Measurements from ENCODE around the gene TRIM47.

TRIM47 gene

GRCh38 chr17:75848523-75849278, 29.7 kb downstream of the TRIM47 start:
- in situ Hi-C loops (cut with HindIII; ENCODE audit: low sequenced_read_pairs), result loop anchor here (10.0 kb wide), 1 partner anchor 64 kb away; the partner anchor contains the start of gene UNK

DNA sequence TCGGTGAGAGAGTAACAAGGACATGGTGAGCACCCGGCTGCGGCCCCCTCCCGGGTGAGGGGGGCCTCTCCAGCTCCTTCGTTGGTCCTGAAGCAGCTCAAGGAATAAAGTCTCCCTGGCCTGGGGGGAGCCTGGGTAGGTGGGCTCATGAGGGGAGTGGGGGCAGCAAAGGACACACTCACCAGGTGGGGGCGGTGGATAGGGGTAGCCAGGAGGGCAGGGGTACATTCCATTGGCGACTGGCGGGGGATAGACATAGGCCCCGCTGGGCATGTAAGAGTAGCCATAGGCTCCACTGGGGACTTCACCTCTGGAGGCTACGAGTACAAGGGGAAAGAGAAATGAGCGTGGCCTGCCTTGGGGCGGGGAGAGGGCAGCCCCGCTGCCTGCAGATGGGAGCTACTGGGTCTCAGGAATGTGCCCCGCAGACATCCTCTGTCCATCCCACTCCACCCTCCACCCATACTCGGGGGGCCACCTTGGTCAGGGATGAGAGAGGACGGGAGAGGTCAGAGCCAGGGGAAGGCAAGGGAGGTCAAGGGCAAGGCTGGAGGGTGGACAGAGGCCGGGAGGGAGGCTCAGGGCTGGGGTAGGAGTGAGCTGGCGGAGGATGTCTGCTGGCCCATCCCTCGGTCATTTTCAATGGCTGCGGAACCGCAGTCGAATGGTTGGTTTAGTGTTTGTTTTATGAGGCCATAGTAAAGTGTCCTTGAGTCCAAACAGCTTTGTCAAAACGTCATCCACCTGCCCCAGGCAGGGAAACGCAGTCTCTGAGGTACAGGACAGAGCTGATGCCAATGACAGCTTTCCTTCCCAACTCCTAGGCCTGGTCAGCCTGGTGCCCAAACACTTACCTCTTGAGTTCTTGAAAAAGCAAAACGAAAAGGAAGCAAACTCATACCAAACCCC, 30.5 kb downstream of the TRIM47 start:
- in situ Hi-C loops (cut with HindIII; ENCODE audit: low sequenced_read_pairs), result loop anchor here (10.0 kb wide), 1 partner anchor 63 kb away; the partner anchor contains the start of gene UNK

DNA sequence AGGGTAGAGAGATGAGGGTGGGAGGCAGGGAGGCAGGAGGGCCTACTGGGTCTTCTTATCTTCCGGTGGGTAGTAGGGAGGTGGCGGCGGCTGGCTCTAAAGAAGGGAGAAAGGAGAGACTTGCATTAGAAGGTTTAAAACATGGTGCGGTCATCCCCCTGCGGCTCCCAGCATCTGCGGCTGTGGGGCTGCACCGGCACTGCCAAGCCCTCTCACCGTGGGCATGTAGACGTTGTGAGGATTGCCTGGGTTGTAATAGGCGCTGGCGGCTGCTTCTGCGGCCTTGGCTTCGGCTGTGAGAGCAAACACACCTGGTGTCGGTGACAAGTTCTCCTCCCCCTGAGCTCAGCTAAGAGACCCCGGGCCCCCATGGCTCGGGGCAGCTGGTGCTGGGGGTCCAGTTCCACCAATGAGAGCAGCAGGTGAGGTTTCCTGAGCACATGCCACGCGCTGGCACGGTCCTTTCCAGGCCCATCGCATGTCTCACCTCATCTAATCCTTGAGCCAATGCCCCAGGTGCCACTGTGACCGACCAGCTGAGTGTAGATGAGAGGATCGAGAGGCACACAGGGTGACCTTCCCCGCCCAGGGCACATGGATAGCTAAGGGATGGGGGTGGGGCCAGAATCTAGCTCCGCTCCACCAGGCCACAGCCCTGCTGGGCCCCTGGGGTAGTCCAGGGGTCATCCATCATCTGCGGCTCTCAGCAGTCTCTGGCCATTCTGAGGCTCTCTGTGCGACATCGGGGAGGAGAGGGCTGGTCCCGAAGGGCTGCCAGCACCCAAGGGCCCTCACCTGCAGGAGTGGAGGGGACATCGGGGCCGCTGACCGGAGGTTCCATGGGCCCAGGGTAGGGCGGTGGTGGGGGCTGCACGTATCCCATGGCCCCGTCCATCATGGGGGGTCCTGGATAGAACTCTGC, 31.4 kb downstream of the TRIM47 start:
- in situ Hi-C loops (cut with HindIII; ENCODE audit: low sequenced_read_pairs), result loop anchor here (10.0 kb wide), 1 partner anchor 62 kb away; the partner anchor contains the start of gene UNK

GRCh38 chr17:75845933-75846691, 32.3 kb downstream of the TRIM47 start:
- in situ Hi-C loops (cut with HindIII; ENCODE audit: low sequenced_read_pairs), result loop anchor here (10.0 kb wide), 1 partner anchor 61 kb away; the partner anchor contains the start of gene UNK

- in situ Hi-C loops (cut with HindIII; ENCODE audit: low sequenced_read_pairs), result loop anchor here (10.0 kb wide), 1 partner anchor 60 kb away; the partner anchor contains the start of gene UNK
Measured at GRCh38 chr17:75845058-75845711, 33.2 kb downstream of the TRIM47 start.

DNA sequence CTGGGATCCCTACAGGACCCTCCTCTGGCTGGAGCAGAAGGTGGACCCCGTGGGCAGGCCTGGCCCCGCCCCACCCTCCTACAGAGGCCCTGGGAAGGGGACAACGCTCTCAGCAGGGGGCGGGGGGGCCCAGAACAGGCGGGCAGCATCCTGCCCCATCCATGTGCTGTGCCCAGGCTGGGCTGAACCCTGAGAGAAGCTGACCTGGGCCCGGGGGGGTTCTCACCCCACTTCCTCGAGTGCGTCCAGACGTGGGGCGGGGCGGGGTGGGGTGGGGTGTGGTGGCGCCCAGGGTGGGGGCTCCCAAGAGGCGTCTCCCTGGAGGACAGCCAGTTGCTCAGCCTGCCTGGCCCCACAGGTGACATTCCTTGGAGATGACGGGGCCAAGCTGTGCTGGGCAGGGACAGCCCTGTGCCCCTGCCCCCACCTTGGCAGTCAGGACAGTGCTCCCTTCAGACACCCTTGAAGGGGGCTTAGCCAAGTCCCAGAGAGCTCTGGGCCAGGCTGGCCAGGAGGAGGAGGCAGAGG, 33.8 kb downstream of the TRIM47 start:
- in situ Hi-C loops (cut with HindIII; ENCODE audit: low sequenced_read_pairs), result loop anchor here (10.0 kb wide), 1 partner anchor 60 kb away; the partner anchor contains the start of gene UNK

GRCh38 chr17:75843577-75844529, 34.5 kb downstream of the TRIM47 start, which contains the start of gene UNC13D:
TSS of gene UNC13D (minus strand) at chr17:75844404. CDS start at chr17:75844337, 67 bp downstream.
- in situ Hi-C loops (cut with HindIII; ENCODE audit: low sequenced_read_pairs), result loop anchor here (10.0 kb wide), 1 partner anchor 59 kb away; the partner anchor contains the start of gene UNK

DNA sequence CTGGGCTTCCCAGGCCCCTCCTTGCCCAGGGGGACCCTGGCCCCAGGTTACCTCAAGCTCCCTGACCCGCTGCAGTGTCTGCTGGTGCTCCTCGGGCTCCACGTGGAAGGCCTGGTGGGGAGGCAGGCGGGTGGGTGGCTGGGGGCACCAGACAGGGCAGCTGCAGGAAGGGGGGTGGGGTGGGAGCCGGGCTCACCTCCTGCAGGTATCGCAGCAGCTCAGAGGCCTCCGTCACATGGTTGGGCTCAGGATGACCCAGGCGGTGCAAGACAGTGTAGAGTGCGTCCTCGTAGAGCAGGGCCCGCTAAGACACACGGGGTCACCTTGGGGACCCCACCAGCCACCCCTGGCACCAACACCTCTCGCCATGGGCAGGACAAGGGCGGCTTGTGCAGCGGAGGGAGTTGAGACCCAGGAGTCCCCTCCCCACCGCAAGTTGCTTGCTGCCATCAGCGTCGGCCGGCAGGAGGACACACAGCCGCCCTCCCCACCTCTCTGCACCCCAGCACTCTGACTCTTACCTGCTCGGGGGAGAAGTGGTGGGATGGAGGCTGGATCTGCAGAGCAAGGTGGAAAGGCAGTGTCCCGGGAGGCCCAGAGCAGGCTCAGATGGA, 35.3 kb downstream of the TRIM47 start:
- in situ Hi-C loops (cut with HindIII; ENCODE audit: low sequenced_read_pairs), result loop anchor here (10.0 kb wide), 1 partner anchor 58 kb away; the partner anchor contains the start of gene UNK

DNA sequence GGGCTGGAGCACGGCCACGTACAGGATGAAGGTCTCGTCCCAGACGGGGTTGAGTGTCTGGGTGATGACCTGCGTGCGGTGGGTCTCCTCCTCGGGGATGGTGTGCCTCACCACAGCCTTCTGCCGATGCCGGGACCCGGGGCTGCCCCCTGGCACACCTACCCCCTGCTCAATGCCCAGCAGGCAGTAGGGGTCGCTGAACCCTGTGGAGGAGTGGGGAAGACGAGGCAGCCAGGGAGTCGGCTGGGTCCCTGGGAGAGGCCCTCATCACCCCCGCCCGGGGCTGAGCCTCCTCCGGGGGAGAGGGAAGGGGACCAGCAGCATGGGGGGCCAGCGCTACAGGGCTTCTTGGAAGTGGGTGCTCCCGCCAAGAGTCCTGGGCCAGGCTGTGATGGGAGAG, 36.0 kb downstream of the TRIM47 start:
- in situ Hi-C loops (cut with HindIII; ENCODE audit: low sequenced_read_pairs), result loop anchor here (10.0 kb wide), 1 partner anchor 58 kb away; the partner anchor contains the start of gene UNK

DNA sequence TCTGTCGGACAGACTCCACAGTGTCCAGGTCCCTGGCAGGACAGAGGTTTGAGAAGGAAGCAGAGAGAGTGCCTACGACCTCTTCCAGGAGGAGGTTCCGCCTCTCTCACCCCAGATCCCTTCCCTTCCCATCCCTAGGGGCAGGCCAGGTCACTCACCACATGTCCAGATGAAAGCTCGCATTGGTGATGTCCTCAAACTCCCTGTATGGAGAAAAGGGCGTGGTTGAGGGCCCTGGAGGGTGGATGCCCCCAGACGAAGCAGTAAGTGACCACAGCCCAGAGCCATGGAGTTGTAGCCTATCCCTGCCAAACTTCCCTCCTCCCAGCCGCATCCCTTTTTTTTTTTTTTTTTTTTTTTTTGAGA, 37.6 kb downstream of the TRIM47 start:
- in situ Hi-C loops (cut with HindIII; ENCODE audit: low sequenced_read_pairs), result loop anchor here (10.0 kb wide), 1 partner anchor 56 kb away; the partner anchor contains the start of gene UNK

- in situ Hi-C loops (cut with HindIII; ENCODE audit: low sequenced_read_pairs), result loop anchor here (10.0 kb wide), 1 partner anchor 55 kb away; the partner anchor contains the start of gene UNK
Measured at GRCh38 chr17:75839942-75840798, 38.2 kb downstream of the TRIM47 start.

DNA sequence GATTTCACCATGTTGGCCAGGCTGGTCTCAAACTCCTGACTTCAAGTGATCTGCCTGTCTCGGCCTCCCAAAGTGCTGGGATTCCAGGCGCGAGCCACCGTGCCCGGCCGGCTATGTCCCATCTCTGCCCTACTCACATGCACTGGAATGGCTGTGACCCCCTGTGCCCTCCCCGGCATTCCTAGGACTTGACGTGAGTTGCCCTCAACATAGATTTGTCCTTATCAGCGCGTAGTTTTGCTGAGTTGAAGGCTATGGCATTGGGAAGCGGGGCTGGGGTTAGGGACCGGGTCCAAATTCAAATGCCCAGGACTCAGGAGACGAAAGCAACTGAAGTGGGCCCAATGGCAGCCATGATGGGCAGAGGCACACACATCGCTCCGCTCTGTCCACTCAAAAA, 40.0 kb downstream of the TRIM47 start:
- in situ Hi-C loops (cut with HindIII; ENCODE audit: low sequenced_read_pairs), result no loop called here

GRCh38 chr17:75837899-75838298, 40.5 kb downstream of the TRIM47 start:
- in situ Hi-C loops (cut with HindIII; ENCODE audit: low sequenced_read_pairs), result no loop called here

DNA sequence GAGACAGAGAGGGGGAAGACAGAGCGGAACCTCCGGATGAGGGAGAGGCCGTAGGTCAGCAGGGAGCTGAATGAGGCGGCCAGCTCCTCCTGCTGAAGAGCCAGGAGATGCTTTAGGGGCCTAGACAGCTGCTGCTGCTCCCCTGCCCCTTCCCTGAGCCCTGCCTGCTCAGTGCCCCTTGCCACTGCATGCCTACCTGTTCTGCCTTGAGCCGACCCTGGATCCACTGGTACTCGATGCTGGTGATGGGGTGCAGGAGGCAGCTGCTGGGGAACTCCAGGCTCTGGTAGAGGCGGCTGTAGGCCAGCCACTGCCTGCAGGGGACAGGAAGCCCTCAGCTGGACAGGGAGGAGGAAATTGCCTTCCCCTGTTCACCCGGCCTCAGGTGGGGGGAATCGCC, 41.8 kb downstream of the TRIM47 start:
- in situ Hi-C loops (cut with HindIII; ENCODE audit: low sequenced_read_pairs), result no loop called here

GRCh38 chr17:75835654-75835987, 42.8 kb downstream of the TRIM47 start:
- in situ Hi-C loops (cut with HindIII; ENCODE audit: low sequenced_read_pairs), result no loop called here
